Loucy (cell line): ENCODE data around the gene NUP35.

Experiments used
- H2AFZ ChIP-seq: fragments of 200-600 bp; sonication (generic); 2 replicates; pipeline ENCODE4 v1.6.0; 2016; ENCODE audit warnings: antibody characterized with exemption, mild to moderate bottlenecking, low read length, moderate library complexity
- H3F3A ChIP-seq: fragments of 200-600 bp; 2 replicates; pipeline ENCODE4 v1.6.0; 2016; ENCODE audit warnings: antibody characterized with exemption, low read depth, mild to moderate bottlenecking
- H3K27me3 ChIP-seq: fragments of 200-600 bp; sonication (generic); 2 replicates; pipeline ENCODE4 v1.6.1; 2014; ENCODE audit warnings: low read length, mild to moderate bottlenecking; ENCODE audit not compliant: insufficient read depth, poor library complexity, severe bottlenecking
- H3K36me3 ChIP-seq: fragments of 200-600 bp; sonication (generic); 2 replicates; pipeline ENCODE4 v1.6.1; 2016; ENCODE audit warnings: low read length; ENCODE audit not compliant: insufficient read depth
- H3K4me1 ChIP-seq: fragments of 200-600 bp; sonication (generic); 2 replicates; pipeline ENCODE4 v1.5.1; 2014; ENCODE audit warnings: low read length, mild to moderate bottlenecking; ENCODE audit not compliant: insufficient read depth, poor library complexity, severe bottlenecking
- H3K4me2 ChIP-seq: fragments of 200-600 bp; sonication (generic); 2 replicates; pipeline ENCODE4 v1.6.0; 2014; ENCODE audit warnings: antibody characterized with exemption, low read length, low read depth, mild to moderate bottlenecking; ENCODE audit not compliant: poor library complexity, severe bottlenecking
- H3K4me3 ChIP-seq: fragments of 200-600 bp; sonication (generic); 2 replicates; pipeline ENCODE4 v1.5.1; 2014; ENCODE audit warnings: low read length, mild to moderate bottlenecking, mixed read lengths; ENCODE audit not compliant: poor library complexity, severe bottlenecking
- H3K79me2 ChIP-seq: fragments of 200-600 bp; sonication (generic); 2 replicates; pipeline ENCODE4 v1.6.1; 2014; ENCODE audit warnings: low read length; ENCODE audit not compliant: insufficient read depth
- H3K9ac ChIP-seq: fragments of 200-600 bp; sonication (generic); 2 replicates; pipeline ENCODE4 v1.6.0; 2014; ENCODE audit warnings: mild to moderate bottlenecking, low read depth, low read length, moderate library complexity; ENCODE audit not compliant: poor library complexity, severe bottlenecking
- H3K9me2 ChIP-seq: fragments of 200-600 bp; sonication (generic); replicated peaks from 2 replicates; pipeline ENCODE4 v1.6.1; 2016; ENCODE audit warnings: low read depth, low read length, mixed read lengths
- H3K9me3 ChIP-seq: fragments of 200-600 bp; sonication (generic); 2 replicates; pipeline ENCODE4 v1.6.1; 2014; ENCODE audit warnings: mild to moderate bottlenecking, antibody characterized with exemption, low read length, low read depth; ENCODE audit not compliant: insufficient read depth
- H4K20me1 ChIP-seq: fragments of 200-600 bp; sonication (generic); 2 replicates; pipeline ENCODE4 v1.6.0; 2014; ENCODE audit warnings: antibody characterized with exemption, low read length, mild to moderate bottlenecking; ENCODE audit not compliant: insufficient read depth, poor library complexity, severe bottlenecking
- EZH2phosphoT487 ChIP-seq: fragments of 200-600 bp; IDR thresholded peaks from 2 replicates; pipeline ENCODE4 v1.6.1; 2018; ENCODE audit warnings: antibody characterized with exemption, mild to moderate bottlenecking, moderate library complexity, borderline replicate concordance
- TF ChIP-seq, protein P1 (sequence below): fragments of 200-600 bp; sonication (generic); conservative IDR thresholded peaks from 2 replicates; pipeline ENCODE4 v1.5.1; 2014; ENCODE audit warnings: mild to moderate bottlenecking, antibody characterized with exemption, low read length

Gene NUP35

DNA sequence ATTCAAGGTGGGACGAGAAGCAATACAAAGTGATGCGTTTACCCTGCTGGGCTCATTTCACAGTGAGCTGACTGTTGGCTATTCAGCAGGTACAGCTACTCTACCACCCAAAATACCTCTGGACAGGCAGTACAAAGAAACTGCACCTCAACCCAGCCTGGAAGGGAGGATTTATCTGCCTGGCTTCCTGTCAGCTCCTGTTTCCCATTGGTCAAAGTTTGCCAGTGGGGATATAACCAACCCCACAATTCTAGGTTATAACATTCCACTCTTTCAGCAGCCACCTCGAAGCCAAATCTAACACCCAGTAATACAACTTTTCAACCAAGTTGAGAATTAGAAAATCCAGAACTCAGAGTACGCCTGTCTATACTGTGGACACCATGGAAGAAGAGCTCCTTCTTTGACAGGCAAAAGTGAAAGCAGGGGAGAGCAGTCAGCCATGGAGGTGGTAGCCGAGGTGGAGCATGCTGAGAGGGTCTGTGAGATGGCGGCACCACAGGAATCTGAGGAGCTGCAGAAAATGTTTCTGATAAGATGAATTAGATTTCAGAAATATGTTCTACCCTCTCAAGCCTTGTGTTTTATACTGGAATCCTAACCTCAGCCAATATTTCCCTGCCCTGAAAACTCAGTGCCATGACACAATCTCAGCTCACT lies 34.9 kb upstream of the NUP35 start:
- H3K4me1 ChIP-seq = no peaks in the 10 kb centered on the region
- no peaks in the 10 kb centered on the region for H4K20me1 ChIP-seq
- H3K4me2 ChIP-seq = no peak overlapping the region
- H3K79me2 ChIP-seq = no peaks in the 10 kb centered on the region
- peak overlapping the region; percentile 72; the same call in 1 of the 2 replicates for H2AFZ ChIP-seq
- no peak overlapping the region for H3K4me3 ChIP-seq
- H3K36me3 ChIP-seq = no peaks in the 10 kb centered on the region
- no peak overlapping the region for H3K9ac ChIP-seq
- no peaks in the 10 kb centered on the region for H3K9me2 ChIP-seq
- no peaks in the 10 kb centered on the region for H3F3A ChIP-seq
- H3K27me3 ChIP-seq = no peaks in the 10 kb centered on the region
- TF ChIP-seq, protein P1, sequence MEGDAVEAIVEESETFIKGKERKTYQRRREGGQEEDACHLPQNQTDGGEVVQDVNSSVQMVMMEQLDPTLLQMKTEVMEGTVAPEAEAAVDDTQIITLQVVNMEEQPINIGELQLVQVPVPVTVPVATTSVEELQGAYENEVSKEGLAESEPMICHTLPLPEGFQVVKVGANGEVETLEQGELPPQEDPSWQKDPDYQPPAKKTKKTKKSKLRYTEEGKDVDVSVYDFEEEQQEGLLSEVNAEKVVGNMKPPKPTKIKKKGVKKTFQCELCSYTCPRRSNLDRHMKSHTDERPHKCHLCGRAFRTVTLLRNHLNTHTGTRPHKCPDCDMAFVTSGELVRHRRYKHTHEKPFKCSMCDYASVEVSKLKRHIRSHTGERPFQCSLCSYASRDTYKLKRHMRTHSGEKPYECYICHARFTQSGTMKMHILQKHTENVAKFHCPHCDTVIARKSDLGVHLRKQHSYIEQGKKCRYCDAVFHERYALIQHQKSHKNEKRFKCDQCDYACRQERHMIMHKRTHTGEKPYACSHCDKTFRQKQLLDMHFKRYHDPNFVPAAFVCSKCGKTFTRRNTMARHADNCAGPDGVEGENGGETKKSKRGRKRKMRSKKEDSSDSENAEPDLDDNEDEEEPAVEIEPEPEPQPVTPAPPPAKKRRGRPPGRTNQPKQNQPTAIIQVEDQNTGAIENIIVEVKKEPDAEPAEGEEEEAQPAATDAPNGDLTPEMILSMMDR = no peak
- no peaks in the 10 kb centered on the region for H3K9me3 ChIP-seq

DNA sequence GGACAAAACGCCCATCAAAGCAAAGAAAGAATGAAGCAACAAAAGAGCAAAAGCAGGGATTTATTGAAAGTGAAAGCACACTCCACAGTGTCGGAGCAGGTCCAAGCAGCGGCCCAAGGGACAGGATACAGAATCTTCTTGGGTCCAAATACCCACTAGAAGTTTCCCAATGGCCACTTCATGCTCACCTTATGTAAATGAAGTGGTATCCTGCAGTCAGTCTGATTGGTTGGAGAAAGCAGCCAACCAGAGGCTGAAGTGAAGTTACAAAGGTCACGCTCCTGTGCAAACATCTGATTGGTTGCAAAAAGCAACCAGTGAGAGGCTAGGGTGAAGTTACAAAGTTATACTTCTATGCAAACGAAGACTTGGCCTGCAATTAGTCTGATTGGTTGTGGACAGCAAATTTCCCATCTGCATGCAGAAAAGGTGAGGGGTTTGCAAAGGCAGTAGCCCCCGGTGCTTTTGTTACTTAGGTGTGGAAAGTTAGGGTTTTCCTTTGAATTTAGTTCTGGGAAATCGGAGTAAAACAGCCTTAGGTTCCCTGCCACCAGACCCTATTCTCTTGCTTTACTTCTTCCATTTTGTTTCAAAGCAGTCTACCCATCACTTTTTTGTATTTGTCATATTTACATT lies 32.8 kb upstream of the NUP35 start:
- Histone ChIP-seq H3K27me3 (no peaks in the 10 kb centered on the region), H3K9ac (no peak overlapping the region), H3K9me2 (no peaks in the 10 kb centered on the region), H3K4me3 (no peak overlapping the region), H3F3A (no peaks in the 10 kb centered on the region), H4K20me1 (no peaks in the 10 kb centered on the region), H3K36me3 (no peaks in the 10 kb centered on the region), H3K4me2 (no peak overlapping the region), H3K79me2 (no peaks in the 10 kb centered on the region), H3K9me3 (no peaks in the 10 kb centered on the region), H3K4me1 (peaks cover 7% of the 10 kb centered on the region), H2AFZ (no peak overlapping the region)
- TF ChIP-seq EZH2phosphoT487 = no peak
- TF ChIP-seq, protein P1 = no peak

DNA sequence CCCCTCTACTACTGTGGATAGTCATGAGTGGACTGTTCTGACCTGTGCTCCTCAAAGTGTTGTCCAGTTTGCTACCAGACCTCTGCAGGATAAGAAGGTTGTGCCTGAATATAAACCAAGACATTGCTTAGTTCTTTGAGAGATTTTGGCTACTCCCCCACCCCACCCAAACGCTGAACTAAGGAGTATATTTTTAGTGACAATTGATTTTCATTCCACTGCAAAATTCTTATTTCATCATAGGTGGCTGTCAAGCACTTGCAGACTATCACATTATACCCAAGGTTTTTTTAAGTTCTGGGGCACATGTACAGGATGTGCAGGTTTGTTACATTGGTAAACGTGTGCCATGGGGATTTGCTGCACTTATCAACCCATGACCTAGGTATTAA lies 32.3 kb upstream of the NUP35 start:
- Histone ChIP-seq H2AFZ (no peak overlapping the region), H3K9me3 (no peaks in the 10 kb centered on the region), H4K20me1 (no peaks in the 10 kb centered on the region), H3K4me2 (no peak overlapping the region), H3K36me3 (no peaks in the 10 kb centered on the region), H3F3A (no peaks in the 10 kb centered on the region), H3K9ac (no peak overlapping the region), H3K27me3 (no peaks in the 10 kb centered on the region), H3K4me3 (no peak overlapping the region), H3K4me1 (peaks cover 7% of the 10 kb centered on the region), H3K9me2 (no peaks in the 10 kb centered on the region), H3K79me2 (no peaks in the 10 kb centered on the region)
- TF ChIP-seq, protein P1 = no peak
- TF ChIP-seq EZH2phosphoT487 = no peak
